Body of pancreas (tissue), 4 donors: ENCODE results near the gene MXD4.

Source experiments
- CTCF ChIP-seq, 7 experiments: fragments of 450-650 bp in 4 of 7; fragments of 200-600 bp in 3 of 7; sonication (generic) in 3 of 7; IDR thresholded peaks; one replicate each; pipeline ENCODE4 v1.5.1; 2016 to 2019; ENCODE audit warnings: antibody characterized with exemption in 7 of 7
- POLR2A ChIP-seq, 3 donors: fragments of 450-650 bp; IDR thresholded peaks; one replicate each; pipeline ENCODE4 v1.6.1; 2016; ENCODE audit warnings: antibody characterized with exemption in 3 of 3, mild to moderate bottlenecking in 2 of 3

GRCh38 chr4:2247128-2248043, 14.5 kb downstream of the MXD4 start:
- TF ChIP-seq CTCF (IDR thresholded peaks at IDR 0.05) (no peak), POLR2A (IDR thresholded peaks at IDR 0.05) (no peak)
